Stimulated activated CD4-positive, alpha-beta T cell treated with anti-CD3 and anti-CD28 coated beads, TNF-alpha, amount 100 ng/mL, for 4 hours (primary cell): ENCODE measurements around the gene ANAPC10.
"Not testable (repeated sequence)": the region's sequence is repeated elsewhere in the genome, so short reads cannot be mapped to it uniquely, and the experiment has no call there.

ENCODE experiments used
- DNase-seq, 3 experiments: peaks; one replicate each; pipeline ENCODE4 v3.0.0-alpha.2; 2020; ENCODE audit warnings: low read depth in 3 of 3

ANAPC10 gene

DNA sequence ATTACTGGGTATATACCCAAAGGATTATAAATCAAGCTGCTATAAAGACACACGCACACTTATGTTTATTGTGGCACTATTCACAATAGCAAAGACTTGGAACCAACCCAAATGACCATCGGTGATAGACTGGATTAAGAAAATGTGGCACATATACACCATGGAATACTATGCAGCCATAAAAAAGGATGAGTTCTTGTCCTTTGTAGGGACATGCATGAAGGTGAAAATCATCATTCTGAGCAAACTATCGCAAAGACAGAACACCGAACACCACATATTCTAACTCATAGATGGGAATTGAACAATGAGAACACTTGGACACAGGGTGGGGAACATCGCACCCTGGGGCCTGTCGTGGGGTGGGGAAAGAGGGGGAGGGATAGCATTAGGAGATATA lies 87.7 kb downstream of the ANAPC10 start:
- DNase-seq: not testable (repeated sequence)

DNA sequence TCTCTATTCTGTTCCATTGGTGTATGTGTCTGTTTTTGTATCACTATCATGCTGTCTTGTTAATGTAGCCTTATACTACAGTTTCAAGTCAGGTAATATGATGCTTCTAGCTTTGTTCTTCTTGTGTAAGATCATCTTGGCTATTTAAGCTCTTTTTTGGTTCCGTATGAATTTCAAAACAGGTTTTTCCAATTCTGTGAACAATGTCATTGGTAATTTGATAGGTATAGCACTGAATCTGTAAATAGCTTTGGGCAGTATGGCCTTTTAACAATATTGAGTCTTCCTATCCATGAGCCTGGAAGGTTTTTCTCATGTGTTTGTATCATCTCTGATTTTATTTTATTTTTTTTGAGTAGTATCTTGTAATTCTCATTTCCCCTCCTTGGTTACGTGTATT lies 94.3 kb downstream of the ANAPC10 start:
- DNase-seq: no peak

DNA sequence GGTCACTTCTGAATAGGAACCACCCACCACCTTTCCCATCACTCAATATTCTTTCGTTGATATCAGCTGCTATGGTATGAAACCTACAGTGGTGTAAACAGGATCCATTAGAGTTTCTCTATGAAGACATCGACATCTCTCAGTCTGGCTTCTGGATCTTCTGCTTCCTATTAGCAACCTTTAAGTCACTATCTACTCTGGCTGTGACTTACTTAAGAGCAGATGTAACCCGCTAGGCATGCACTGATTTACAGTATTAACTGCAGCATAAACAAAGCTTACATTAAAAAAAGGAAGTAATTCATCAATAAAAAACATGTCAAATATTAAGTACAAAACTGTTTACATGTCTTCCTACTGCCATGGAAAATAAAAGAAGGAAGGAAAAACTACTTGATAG lies 96.4 kb downstream of the ANAPC10 start:
- no peak for DNase-seq

DNA sequence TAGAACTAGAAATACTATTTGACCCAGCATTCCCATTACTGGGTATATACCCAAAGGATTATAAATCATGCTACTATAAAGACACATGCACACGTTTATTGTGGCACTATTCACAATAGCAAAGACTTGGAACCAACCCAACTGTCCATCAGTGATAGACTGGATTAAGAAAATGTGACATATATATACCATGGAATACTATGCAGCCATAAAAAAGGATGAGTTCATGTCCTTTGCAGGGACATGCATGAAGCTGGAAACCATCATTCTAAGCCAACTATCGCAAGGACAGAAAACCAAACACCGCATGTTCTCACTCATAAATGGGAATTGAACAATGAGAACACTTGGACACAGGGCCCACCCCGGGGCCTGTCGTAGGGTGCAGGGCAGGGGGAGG lies 97.3 kb downstream of the ANAPC10 start:
- DNase-seq: not testable (repeated sequence)

DNA sequence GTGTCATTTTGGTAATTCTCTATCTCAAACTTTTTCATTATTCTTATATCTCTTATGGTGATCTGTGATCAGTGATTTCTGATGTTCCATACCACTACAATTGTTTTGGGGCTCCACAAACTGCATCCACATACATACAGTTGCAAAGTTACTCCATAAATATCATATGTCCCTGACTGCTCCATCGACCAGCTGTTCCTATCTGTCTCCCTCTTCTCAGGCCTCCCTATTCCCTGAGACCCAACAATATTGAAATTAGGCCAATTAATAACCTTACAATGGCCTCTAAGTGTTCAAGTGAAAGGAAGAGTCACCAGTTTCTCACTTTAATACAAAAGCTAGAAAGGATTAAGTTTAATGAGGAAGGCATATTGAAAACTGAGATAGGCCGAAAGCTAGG lies 108.7 kb downstream of the ANAPC10 start:
- DNase-seq: no peak

DNA sequence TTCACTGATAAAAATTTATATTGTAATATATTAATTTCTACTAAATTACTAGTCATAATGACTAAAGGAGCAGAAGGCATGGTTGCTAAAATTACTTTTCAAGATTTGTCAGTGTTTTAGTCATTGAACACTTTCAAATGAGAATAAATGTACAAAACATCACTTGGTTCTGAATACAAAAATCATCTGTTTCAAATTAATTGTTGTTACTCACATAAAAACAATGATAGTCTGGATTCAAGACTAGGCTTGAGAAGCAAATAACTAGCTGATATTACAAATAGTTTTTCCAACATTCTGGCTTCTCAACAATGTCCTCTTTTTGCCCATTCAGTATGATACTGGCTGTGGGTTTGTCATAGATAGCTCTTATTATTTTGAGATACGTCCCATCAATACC lies 112.5 kb downstream of the ANAPC10 start:
- DNase-seq: no peak

DNA sequence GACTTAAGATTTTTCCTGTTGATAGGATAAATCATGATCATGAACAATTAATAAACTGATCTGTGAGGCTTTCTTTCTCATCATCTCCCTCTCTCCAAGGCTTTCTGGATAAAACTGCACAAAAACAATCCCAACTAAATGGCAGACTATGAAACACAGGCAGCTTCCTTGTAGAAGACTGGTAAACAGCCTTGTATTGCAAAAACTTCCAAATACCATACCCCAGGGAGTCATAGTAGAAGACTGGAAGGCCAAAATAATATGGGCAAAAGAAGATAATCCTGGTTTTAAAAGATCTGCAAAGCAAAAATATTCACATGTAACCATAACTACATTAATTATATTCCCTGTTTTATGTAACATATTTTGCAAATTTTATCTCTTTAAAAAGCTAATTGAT lies 113.0 kb downstream of the ANAPC10 start:
- no peak for DNase-seq

DNA sequence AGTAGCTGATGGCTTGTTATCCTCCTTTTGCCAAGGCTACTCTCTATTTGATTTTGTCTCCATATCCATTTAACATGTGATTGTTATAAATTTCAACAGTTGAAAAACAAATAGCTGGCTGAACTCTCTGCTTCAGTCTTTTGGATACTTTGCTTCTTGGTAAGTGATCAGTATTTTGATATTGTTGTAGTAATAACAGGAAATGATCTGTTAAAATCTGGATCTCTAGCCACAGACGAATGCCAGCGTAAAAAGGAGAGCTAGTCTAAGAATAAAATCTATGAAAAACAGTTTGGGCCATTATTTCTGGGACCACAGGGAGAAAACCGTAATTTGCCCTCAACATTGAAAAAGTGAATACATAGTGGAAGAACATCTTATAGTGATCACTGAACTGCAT lies 113.8 kb downstream of the ANAPC10 start:
- no peak for DNase-seq

DNA sequence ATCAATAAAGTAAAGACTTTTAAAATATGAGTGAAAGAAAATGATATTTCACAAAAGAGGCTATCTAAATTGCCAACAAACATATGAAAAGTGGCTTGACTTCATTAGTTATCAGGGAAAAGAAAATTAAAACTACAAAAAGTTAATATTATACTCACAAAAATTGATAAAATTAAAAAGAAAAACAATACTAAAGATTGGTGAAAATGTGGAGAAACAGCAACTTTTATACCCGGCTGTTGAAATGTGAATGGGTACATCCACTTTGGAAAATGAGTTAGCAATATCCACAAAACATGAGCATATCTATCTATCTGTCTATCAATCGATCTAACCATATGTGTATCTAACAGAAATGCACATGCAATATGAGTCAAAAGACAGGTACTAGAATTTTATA lies 122.3 kb downstream of the ANAPC10 start:
- DNase-seq: no peak

DNA sequence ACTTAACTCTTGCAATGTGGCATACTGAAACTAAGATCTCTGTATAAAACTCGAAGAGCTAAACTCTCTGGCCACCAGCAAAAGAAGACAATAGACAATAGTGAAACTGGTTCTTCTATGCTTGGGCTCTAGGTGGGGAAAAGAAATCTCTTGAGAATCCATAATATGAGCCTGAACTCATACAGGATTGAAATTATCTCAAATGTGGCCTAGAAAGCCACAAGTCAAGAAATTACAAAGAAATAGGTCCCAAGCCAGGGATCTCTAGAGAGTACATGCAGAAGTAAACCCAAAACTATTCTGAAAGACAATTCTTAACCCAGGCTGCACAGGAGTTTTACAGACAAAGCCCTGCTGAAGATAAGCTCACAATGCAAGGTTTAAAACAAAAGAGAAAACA lies 127.4 kb downstream of the ANAPC10 start:
- no peak for DNase-seq

DNA sequence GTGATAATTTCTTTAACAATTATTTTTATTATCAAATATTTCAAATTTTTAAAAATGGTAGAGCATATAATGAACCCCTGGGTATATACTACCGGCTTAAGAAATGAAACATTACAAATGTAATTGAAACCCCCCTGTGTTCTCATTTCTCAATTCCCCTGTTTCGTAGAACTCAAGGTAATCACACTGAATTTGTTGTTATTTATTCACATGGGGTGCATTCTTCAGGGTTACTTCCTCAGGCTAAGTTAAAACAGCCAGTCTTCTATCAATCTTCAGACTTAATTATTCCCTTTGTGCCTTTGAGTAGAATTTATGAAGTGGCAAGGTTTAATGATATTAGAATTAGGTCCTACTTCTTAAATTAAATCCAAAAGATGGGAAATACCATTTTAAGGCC lies 128.2 kb downstream of the ANAPC10 start:
- DNase-seq: no peak

DNA sequence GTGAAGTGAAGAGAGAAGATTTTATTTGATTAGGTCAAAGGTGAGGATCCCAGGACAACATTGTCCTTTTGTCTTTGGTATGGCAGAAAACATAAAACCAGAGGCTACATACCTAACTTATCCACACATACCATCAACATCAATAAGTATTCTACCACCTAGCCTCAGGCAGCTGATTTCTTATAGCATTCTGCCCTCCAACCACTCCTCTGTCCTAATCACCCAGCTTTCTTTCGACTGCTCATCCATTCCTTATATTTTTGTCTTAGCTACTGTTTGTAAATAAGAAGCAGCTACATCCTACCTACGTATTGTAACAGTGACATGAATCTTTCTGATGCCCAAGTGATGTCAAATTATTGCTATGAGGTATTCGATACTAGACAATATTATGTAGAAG lies 129.4 kb downstream of the ANAPC10 start:
- DNase-seq: no peak

DNA sequence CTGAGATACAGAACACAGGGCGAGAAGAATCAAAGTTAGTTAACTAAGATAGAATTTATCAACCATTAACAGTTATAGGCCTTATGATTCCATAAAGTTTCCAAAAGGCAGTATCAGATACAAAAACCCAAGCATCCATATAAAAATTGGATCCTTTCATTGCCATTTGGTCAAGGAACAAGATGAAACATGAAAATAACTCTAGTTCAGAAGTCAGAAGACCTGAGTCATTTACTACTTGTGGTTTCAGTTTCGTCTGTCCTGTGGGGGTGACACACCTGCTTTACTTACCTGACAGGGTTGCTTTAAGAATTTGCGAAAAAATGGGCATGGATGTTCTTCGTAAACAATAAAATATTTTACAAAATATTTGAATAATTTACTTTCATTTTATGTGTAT lies 130.8 kb downstream of the ANAPC10 start:
- DNase-seq: no peak

DNA sequence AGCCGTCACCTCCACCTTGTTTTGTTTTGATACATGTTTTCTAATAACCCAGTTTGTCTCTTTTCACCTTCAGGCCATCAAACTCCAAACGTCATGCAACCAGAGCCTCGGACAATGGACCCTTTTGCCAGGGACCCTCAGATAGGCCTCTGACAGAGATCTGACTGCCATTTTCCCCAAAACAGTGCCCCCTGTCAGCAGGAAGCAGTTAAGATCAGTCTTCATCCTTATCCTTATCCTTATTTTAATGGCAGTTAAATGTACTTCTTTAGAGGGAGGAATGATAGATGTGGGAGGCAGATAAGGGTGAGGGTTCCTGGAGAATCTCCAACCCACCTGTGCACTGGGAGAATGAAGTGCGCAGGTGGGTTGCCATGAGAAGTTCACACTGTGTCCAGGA lies 135.7 kb downstream of the ANAPC10 start:
- DNase-seq: no peak

DNA sequence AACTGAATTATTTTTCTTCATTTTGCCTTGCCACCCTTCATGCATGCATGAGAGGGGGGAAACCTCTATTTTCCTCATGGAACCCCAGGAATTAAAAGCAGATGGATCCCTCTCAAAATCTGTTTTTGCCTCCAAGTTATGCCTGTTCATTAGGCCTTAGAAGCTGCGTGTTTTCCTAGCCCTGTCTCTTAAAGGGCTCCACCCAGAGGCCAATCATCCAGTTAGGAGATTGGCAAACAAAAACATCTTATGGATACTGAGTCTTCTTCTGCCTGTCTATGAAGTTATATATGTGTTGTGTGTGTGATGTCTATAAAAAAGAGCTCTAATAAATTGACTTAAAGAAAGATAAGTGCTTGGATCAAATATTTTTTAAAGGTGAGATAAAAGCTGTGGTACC lies 142.9 kb downstream of the ANAPC10 start:
- no peak for DNase-seq

DNA sequence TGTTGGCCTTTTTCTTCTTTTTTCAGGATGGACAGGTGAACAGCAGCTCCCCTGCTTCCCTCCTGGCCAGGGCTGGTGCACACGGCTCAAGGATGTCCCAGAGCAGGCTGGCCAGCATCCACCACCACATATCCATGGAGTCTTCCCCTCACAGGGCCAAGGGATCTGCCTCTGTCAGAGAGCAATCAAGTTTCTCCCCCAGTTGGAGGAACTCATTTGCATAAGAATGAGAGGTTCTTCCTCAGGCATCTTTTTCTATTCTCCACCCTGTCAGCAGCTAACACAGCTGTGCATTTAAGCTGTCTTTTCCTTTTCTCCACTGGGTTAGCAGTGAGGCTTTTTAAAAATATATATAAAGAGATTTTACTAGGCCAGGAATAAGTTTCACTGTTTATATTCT lies 143.8 kb downstream of the ANAPC10 start:
- DNase-seq: no peak

DNA sequence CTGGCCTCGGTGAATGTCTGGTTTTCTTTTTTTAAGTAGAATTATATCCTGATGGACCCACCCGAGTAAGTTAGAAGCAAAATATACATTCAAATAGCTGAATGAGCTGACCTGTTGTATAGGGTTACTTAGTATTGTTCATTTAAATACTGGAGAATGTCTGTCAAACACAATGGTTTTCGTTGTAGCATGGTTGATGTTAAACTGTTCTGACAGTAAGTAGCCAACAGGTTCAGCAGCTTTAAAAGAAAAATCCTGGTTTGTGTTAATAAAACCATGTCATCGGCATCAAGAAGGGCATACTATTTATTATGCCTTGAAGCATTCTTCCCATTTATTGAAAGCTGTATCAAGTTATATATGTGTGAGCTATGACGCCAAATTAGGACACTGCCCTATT lies 149.6 kb downstream of the ANAPC10 start:
- DNase-seq: no peak

DNA sequence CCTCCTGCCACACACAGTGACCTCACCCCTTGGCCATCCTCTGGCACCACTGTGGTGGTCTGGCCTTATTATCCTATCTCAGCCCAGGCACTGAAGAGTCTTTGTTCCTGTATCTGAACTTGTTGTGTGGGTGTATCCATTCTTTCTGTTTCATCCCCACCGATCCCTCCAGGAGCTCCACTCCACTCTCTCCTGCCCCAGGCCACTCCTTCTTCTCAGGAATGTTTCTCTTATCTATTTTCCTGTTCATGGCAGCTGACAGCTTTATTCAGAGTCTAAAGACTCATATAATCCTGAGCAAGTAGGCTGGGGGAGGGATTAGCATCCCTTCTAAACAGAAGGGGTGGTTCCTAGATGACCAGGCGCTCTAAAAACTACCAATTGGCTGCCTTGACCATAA lies 150.0 kb downstream of the ANAPC10 start:
- DNase-seq: no peak
